ENCODE measurements around the gene DDX1. TPM values are rescaled to one million over a fixed set of nuclear protein-coding genes. Genes with fewer than 3 reads are reported as not detected.
"Not testable (repeated sequence)": the region's sequence is repeated elsewhere in the genome, so short reads cannot be mapped to it uniquely, and the experiment has no call there.

The DDX1 gene
- total RNA-seq, 1 experiment from 2014 or later: 37.5 TPM

GRCh38 chr2:15674637-15675455, 83.2 kb downstream of the DDX1 start:
- Histone ChIP-seq H3K9me2 (replicated peaks; ENCODE audit: insufficient read depth, low read length) (no peaks in the 10 kb centered on the region), H3K79me2 (ENCODE audit: low read length) (no peaks in the 10 kb centered on the region), H3K36me3 (ENCODE audit: insufficient read depth, low read length) (no peaks in the 10 kb centered on the region), H4K20me1 (ENCODE audit: insufficient read depth, low read depth, low read length) (no peaks in the 10 kb centered on the region), H3K9me3 (ENCODE audit: low read length) (no peaks in the 10 kb centered on the region), H2AFZ (ENCODE audit: low read length) (no peak overlapping the region), H3K9ac (ENCODE audit: low read length) (no peak overlapping the region), H3K27me3 (ENCODE audit: low read length) (no peaks in the 10 kb centered on the region), H3K4me1 (ENCODE audit: low read length) (no peaks in the 10 kb centered on the region), H3K4me2 (ENCODE audit: low read depth, low read length, poor library complexity, severe bottlenecking) (no peak overlapping the region), H3K27ac (ENCODE audit: low read length) (no peak overlapping the region), H3K4me3 (ENCODE audit: low read length) (no peak overlapping the region)
- no peak for DNase-seq

DNA sequence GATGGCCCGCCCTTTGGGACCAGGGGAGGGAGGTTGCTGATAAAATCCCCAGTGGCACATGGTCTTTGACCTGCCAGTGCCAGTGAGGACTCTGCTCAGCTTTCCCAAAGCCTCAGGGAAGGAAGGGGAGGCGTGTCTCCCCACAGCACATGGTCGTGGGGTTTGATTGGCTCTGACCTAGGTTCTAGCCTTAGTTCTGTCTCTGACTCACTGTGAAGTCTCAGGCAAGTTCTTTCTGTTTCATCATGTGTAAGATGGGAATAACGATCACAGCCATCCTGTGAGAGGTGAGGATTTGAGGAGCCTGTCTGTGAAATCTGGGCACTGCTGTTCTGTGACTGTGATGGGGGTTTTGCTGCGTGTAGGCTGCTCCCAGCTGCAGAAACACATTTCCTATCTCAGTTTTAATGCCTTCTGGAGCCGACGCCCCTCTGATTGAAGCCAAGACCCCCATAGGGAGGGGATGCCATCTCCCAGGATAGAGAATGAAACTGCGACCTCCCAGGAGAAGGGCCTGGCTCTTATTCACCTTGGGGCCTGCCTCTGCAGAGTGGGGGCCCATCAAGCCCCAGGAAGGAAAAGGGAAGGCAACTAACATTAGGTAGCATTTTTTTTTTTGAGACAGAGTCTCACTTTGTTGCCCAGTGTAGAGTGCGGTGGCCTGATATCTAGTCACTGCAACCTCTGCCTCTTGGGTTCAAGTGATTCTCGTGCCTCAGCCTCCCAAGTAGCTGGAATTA, 84.0 kb downstream of the DDX1 start:
- Histone ChIP-seq H3K4me3 (ENCODE audit: low read length) (no peak overlapping the region), H3K36me3 (ENCODE audit: insufficient read depth, low read length) (no peaks in the 10 kb centered on the region), H3K9ac (ENCODE audit: low read length) (no peak overlapping the region), H2AFZ (ENCODE audit: low read length) (no peak overlapping the region), H3K9me2 (replicated peaks; ENCODE audit: insufficient read depth, low read length) (no peaks in the 10 kb centered on the region), H3K4me1 (ENCODE audit: low read length) (no peaks in the 10 kb centered on the region), H3K9me3 (ENCODE audit: low read length) (no peaks in the 10 kb centered on the region), H4K20me1 (ENCODE audit: insufficient read depth, low read depth, low read length) (no peaks in the 10 kb centered on the region), H3K4me2 (ENCODE audit: low read depth, low read length, poor library complexity, severe bottlenecking) (no peak overlapping the region), H3K79me2 (ENCODE audit: low read length) (no peaks in the 10 kb centered on the region), H3K27me3 (ENCODE audit: low read length) (no peaks in the 10 kb centered on the region), H3K27ac (ENCODE audit: low read length) (no peak overlapping the region)
- no peak for DNase-seq

DNA sequence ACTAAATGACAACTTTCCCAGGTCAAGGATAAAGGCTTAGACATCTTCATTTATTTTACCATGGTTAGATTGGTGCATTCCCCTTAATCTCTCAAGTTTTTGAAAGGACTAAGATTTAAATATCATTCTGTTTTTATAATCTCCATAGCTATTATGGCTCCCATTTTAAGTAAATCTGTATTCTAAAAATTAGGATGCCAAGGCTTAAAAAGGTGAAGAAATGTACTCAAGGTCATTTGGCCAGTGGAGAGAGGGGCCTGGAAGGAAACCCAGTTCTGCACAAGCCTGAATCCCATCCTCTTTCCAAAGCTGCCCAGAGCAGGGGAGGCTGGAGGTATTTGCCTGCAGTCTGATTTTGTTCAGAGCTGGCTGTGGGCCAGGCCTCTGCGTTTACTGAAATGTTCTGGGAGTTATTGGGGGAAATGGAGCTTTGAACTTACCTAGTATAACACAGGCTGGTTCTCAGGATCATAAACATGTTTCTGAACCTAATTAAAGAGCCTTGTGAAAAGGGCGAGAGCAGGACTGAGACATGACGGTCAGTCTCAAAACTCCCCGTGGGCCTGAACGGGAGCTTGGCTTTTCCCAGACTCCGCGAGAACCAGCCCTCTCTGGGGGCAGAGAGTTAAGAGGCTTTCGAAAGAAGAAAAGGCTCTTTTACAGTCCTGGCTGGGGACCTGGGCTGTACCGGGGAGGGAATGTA, 85.6 kb downstream of the DDX1 start:
- no peak overlapping the region for H2AFZ ChIP-seq (ENCODE audit: low read length)
- no peak overlapping the region for H3K4me3 ChIP-seq (ENCODE audit: low read length)
- no peak overlapping the region for H3K27ac ChIP-seq (ENCODE audit: low read length)
- no peaks in the 10 kb centered on the region for H3K9me2 ChIP-seq (replicated peaks; ENCODE audit: insufficient read depth, low read length)
- H3K9me3 ChIP-seq (ENCODE audit: low read length): no peaks in the 10 kb centered on the region
- DNase-seq: no peak
- no peaks in the 10 kb centered on the region for H3K79me2 ChIP-seq (ENCODE audit: low read length)
- no peaks in the 10 kb centered on the region for H3K36me3 ChIP-seq (ENCODE audit: insufficient read depth, low read length)
- H3K4me1 ChIP-seq (ENCODE audit: low read length): no peaks in the 10 kb centered on the region
- H3K27me3 ChIP-seq (ENCODE audit: low read length): no peaks in the 10 kb centered on the region
- no peak overlapping the region for H3K4me2 ChIP-seq (ENCODE audit: low read depth, low read length, poor library complexity, severe bottlenecking)
- H3K9ac ChIP-seq (ENCODE audit: low read length): no peak overlapping the region
- no peaks in the 10 kb centered on the region for H4K20me1 ChIP-seq (ENCODE audit: insufficient read depth, low read depth, low read length)

GRCh38 chr2:15678346-15678745, 86.7 kb downstream of the DDX1 start:
- no peak overlapping the region for H2AFZ ChIP-seq (ENCODE audit: low read length)
- no peak overlapping the region for H3K4me2 ChIP-seq (ENCODE audit: low read depth, low read length, poor library complexity, severe bottlenecking)
- no peaks in the 10 kb centered on the region for H3K36me3 ChIP-seq (ENCODE audit: insufficient read depth, low read length)
- no peaks in the 10 kb centered on the region for H3K4me1 ChIP-seq (ENCODE audit: low read length)
- H3K27me3 ChIP-seq (ENCODE audit: low read length): no peaks in the 10 kb centered on the region
- no peaks in the 10 kb centered on the region for H4K20me1 ChIP-seq (ENCODE audit: insufficient read depth, low read depth, low read length)
- no peaks in the 10 kb centered on the region for H3K9me2 ChIP-seq (replicated peaks; ENCODE audit: insufficient read depth, low read length)
- no peaks in the 10 kb centered on the region for H3K9me3 ChIP-seq (ENCODE audit: low read length)
- no peak for DNase-seq
- H3K4me3 ChIP-seq (ENCODE audit: low read length): no peak overlapping the region
- no peaks in the 10 kb centered on the region for H3K79me2 ChIP-seq (ENCODE audit: low read length)
- H3K27ac ChIP-seq (ENCODE audit: low read length): no peak overlapping the region
- H3K9ac ChIP-seq (ENCODE audit: low read length): no peak overlapping the region

DNA sequence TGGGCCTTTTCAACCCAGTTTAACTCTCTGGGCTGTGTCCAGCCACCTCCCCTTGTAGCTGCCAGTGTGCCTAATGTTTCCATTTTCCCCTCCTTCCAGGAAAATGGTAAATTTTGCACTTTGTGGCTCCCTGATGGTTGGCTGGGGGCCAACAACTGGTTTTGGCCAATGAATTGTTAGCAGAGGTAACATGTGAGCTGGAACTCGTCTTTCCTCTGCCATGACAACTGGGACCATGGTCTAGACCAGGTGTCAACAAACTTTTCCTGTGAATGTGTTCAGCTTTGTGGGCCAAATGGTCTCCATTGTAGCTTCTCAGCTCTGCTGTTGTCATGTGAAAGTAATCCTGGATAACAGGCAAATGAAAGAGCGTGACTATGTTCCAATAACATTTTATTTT, 87.2 kb downstream of the DDX1 start:
- Histone ChIP-seq H3K79me2 (ENCODE audit: low read length) (no peaks in the 10 kb centered on the region), H3K36me3 (ENCODE audit: insufficient read depth, low read length) (no peaks in the 10 kb centered on the region), H3K9me2 (replicated peaks; ENCODE audit: insufficient read depth, low read length) (no peaks in the 10 kb centered on the region), H3K4me1 (ENCODE audit: low read length) (no peaks in the 10 kb centered on the region), H3K4me3 (ENCODE audit: low read length) (no peak overlapping the region), H3K9ac (ENCODE audit: low read length) (no peak overlapping the region), H3K9me3 (ENCODE audit: low read length) (no peaks in the 10 kb centered on the region), H2AFZ (ENCODE audit: low read length) (no peak overlapping the region), H3K27me3 (ENCODE audit: low read length) (no peaks in the 10 kb centered on the region), H4K20me1 (ENCODE audit: insufficient read depth, low read depth, low read length) (no peaks in the 10 kb centered on the region), H3K27ac (ENCODE audit: low read length) (no peak overlapping the region), H3K4me2 (ENCODE audit: low read depth, low read length, poor library complexity, severe bottlenecking) (no peak overlapping the region)
- DNase-seq: no peak

DNA sequence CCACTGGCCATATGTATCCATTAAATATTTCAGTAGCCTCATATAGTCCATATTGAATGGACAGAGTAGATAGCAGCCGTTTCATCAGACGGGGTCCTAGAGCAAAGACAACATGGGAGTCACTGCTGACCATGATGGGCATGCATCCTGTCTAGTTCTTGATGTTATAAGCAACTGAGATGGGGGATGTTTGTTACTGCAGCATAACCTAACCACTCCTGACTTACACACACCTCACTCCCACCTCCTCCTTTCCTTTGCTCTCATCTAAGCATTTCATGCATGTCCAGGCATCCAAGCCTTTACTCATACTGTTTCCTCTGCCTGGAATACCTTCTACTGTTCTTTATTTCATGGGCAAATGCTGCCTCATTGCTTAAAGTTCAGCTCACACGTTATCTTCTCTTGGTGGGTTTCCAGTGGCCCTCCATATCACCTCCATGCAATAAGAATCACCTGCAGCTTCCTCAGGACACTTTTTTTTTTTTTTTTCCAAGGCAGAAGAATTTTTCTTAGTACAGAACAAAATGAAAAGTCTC, 87.8 kb downstream of the DDX1 start:
- Histone ChIP-seq H3K36me3 (ENCODE audit: insufficient read depth, low read length) (no peaks in the 10 kb centered on the region), H2AFZ (ENCODE audit: low read length) (no peak overlapping the region), H3K9ac (ENCODE audit: low read length) (no peak overlapping the region), H3K9me3 (ENCODE audit: low read length) (no peaks in the 10 kb centered on the region), H3K27ac (ENCODE audit: low read length) (no peak overlapping the region), H3K27me3 (ENCODE audit: low read length) (no peaks in the 10 kb centered on the region), H3K79me2 (ENCODE audit: low read length) (no peaks in the 10 kb centered on the region), H3K9me2 (replicated peaks; ENCODE audit: insufficient read depth, low read length) (no peaks in the 10 kb centered on the region), H4K20me1 (ENCODE audit: insufficient read depth, low read depth, low read length) (no peaks in the 10 kb centered on the region), H3K4me2 (ENCODE audit: low read depth, low read length, poor library complexity, severe bottlenecking) (no peak overlapping the region), H3K4me1 (ENCODE audit: low read length) (no peaks in the 10 kb centered on the region), H3K4me3 (ENCODE audit: low read length) (no peak overlapping the region)
- DNase-seq: no peak

DNA sequence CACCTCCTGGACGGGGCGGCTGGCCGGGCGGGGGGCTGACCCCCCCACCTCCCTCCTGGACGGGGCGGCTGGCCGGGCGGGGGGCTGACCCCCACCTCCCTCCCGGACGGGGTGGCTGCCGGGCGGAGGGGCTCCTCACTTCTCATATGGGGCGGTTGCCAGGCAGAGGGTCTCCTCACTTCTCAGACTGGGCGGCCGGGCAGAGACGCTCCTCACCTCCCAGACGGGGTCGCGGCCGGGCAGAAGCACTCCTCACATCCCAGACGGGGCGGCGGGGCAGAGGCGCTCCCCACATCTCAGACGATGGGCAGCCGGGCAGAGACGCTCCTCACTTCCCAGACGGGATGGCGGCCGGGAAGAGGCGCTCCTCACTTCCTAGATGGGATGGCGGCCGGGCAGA, 88.5 kb downstream of the DDX1 start:
- H3K4me2 ChIP-seq (ENCODE audit: low read depth, low read length, poor library complexity, severe bottlenecking); H3K36me3 ChIP-seq (ENCODE audit: insufficient read depth, low read length); H3K4me3 ChIP-seq (ENCODE audit: low read length); H3K9me2 ChIP-seq (replicated peaks; ENCODE audit: insufficient read depth, low read length); H3K27me3 ChIP-seq (ENCODE audit: low read length); H2AFZ ChIP-seq (ENCODE audit: low read length); H3K79me2 ChIP-seq (ENCODE audit: low read length); H3K9me3 ChIP-seq (ENCODE audit: low read length); H3K9ac ChIP-seq (ENCODE audit: low read length); DNase-seq; H3K27ac ChIP-seq (ENCODE audit: low read length); H3K4me1 ChIP-seq (ENCODE audit: low read length); H4K20me1 ChIP-seq (ENCODE audit: insufficient read depth, low read depth, low read length): not testable (repeated sequence)

Measured in Karpas-422 (cell line).